NCI-H446 treated with DMSO at 0.1 percent for 48 hours (cell line): Measurements from ENCODE around the gene FAM25A.
"Not testable (repeated sequence)": the region's sequence is repeated elsewhere in the genome, so short reads cannot be mapped to it uniquely, and the experiment has no call there.

ENCODE experiments used
- DNase-seq: peaks from one replicate; lab custom pipeline; 2025; lab: John Stamatoyannopoulos, UW

Gene FAM25A

GRCh38 chr10:87013528-87013927, 6.6 kb upstream of the FAM25A start:
- not testable (repeated sequence) for DNase-seq

DNA sequence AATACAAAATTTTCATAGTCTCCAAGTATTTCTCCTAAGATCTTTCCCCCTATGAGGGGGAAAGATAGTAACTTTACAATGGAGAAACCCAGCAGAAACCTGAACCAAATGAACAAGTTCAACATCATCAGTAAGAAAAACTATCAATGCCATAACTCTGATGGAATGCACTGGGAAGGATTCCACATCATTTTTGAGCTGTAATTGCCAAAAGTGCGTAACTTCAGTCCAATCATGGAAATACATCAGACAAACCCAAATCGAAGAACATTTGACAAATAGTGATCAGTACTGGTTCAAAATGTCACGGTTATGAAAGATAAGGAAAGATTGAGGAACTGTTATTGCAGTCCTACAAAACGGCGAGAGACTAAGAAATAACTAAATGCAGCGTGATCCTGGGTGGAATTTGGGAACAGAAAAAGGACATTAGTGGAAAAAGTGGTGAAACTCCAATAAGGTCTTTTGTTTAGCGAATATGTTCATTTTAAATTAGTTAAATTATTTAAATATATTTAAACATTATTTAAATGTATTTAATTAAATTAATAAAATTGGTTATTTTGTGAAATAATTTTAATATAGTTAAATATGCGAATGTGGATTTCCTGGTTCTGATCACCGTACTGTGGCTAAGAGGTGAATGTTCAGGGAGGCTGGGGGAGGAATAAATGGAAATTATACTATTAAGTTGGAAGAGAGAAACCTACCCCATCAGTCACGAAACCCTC, 4.9 kb upstream of the FAM25A start:
- not testable (repeated sequence) for DNase-seq

- not testable (repeated sequence) for DNase-seq
These were observed 2.0 kb upstream of the FAM25A start for GRCh38 chr10:87018127-87018526.

DNA sequence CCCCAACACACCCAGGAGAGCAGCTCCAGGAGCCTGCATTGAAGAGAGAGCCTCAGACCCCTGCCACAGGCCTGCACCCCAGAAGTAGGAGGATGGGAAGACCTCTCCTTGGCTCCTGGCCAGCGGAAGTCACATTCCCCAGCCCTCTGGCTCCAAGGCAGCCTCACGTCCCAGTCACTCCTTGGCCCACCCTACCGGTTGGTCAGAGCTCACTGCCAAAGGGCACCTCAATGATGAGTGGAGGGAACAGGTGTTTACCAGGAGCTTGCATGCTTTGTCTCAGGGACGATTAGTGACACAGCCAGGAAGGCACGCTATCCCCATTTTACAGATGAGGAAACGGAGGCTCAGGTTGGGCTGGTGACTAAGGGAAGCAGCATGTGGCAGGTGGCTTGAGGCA, 1.0 kb upstream of the FAM25A start:
- DNase-seq = not testable (repeated sequence)

GRCh38 chr10:87019504-87019903, 590 bp upstream of the FAM25A start:
- DNase-seq = not testable (repeated sequence)

GRCh38 chr10:87025285-87025958, 5.3 kb downstream of the FAM25A start:
- not testable (repeated sequence) for DNase-seq

DNA sequence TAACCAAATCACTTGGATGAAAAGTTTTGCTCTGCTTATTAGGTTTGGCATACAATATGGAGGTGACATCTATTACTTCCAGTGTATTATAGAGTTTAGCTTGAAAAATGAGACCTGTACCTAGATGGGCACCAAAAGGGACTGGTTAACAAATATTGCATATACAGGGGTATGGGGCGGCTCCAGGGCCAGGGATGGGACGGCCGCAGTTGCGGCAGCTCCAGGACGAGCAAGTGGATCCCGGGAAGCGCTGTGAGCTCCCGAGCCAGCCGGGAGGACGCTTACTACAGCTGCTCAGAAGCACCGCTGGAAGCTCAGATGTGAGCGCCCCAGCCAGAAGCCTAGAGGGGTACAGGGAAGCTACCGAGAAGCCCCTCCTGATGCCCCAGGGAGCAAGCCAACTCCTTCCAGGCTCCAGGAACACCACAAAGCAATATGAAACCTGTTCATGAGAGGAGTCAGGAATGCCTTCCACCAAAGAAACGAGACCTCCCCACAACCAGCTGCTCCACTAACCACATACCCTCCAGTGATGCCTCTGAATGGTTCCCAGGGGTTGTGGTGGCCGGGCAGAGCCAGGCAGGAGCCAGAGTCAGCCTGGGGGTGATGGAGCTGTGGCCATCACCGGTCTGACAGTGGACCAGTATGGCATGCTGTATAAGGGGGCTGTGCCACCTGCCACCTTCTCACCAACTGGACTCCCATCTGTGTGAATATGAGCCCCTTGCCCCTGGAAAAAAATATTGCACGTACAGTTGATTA, 6.8 kb downstream of the FAM25A start:
- DNase-seq = not testable (repeated sequence)

GRCh38 chr10:87030419-87030818, 10.3 kb downstream of the FAM25A start:
- not testable (repeated sequence) for DNase-seq

DNA sequence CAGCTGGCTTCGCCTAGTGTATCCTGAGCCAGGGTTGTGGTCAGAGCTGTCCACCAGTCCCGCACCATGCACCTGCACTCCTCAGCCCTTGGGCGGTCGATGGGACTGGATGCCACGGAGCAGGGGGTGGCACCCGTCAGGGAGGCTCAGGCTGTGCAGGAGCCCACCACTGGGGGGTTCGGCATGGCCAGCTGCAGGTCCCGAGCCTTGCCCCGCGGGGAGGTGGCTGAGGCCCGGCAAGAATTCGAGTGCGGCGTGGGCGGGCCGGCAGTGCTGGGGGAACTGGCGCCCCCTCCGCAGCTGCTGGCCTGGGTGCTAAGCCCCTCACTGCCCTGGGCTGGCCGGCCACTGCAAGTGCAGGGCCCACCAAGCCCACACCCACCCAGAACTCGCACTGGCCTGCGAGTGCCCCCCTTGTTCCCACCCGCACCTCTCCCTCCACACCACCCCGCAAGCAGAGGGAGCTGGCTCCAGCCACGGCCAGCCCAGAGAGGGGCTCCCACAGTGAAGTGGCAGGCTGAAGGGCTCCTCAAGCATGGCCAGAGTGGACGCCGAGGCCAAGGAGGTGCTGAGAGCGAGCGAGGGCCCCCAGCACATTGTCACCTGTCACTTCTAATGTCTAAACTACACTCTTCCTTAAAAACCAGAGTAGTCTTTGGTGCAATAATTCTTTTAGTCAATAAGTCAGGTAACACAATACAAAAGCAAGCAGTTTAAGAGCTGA, 11.0 kb downstream of the FAM25A start:
- DNase-seq = no peak

DNA sequence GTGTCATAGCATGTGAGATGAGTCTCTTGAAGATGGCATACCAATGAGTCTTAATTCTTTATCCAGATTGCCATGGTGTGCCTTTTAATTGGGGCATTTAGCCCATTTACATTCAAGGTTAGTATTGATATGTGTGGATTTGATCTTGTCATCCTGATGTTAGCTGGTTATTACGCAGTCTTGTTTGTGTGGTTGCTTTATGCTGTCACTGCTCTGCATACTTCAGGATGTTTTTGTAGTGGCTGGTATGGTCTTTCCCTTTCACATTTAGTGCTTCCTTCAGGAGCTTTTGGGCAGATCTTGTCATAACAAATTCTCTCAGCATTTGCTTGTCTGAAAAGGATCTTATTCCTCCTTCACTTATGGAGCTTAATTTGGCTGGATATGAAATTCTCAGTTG, 16.5 kb downstream of the FAM25A start:
- DNase-seq = no peak

GRCh38 chr10:87038286-87038717, 18.2 kb downstream of the FAM25A start:
- no peak for DNase-seq

- DNase-seq = no peak
These were observed 18.7 kb downstream of the FAM25A start for GRCh38 chr10:87038786-87039185.

- DNase-seq = not testable (repeated sequence)
These were observed 23.5 kb downstream of the FAM25A start for GRCh38 chr10:87043579-87043978.

- DNase-seq = no peak
These were observed 25.4 kb downstream of the FAM25A start for GRCh38 chr10:87045434-87045938.

GRCh38 chr10:87053111-87053510, 33.0 kb downstream of the FAM25A start:
- peak; percentile 65 for DNase-seq

DNA sequence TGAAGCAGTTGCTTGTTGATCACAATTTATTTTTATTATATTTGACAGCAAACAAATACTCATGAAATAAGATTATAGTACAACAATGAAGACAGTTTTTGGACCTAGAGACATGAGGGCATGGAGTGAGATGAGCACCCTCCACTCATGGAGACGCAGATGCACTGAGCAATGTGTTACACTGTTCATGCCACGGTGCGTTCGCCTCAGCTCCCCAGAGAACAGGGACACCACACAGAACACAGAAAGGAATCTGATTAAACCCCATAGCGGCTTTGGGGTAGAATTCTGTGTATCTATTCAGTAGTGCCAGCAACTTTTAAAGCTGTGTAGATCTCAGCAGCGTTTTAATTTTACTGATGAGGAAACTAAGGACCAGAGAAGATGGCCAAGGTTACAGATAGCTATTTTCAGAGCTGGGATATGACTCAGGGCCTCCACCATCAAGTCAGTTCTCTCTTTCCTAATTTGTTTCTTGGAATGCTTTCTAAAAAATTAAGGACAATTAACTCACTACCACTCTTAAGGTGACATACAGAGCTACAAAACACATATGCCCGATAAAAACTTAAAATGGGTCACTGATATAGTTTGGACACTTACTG, 33.6 kb downstream of the FAM25A start:
- DNase-seq = no peak

GRCh38 chr10:87054373-87055295, 34.5 kb downstream of the FAM25A start:
- DNase-seq = no peak

GRCh38 chr10:87058171-87058570, 38.1 kb downstream of the FAM25A start:
- DNase-seq = no peak

DNA sequence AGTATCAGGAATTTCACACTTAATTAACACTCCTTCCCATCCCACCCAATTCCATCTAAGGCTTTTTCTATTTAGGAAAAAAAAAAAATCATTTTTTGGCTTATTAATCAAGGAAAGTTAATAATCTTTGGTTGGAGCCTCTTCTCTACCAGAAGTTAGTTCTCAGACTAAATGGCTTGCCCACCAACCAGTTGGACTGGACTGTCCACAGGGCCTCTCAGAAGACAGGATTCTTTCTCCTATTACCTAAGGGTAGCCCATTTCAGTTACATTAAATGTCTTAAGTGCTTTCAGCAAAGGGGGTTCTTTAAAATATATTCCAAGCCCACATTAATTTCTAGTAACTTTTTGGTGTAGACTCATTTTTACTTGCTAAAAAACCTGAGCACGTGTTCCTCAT, 39.3 kb downstream of the FAM25A start:
- DNase-seq = no peak

- no peak for DNase-seq
These were observed 40.3 kb downstream of the FAM25A start for GRCh38 chr10:87060280-87060928.
